Stimulated activated effector memory CD8-positive, alpha-beta T cell treated with anti-CD3 and anti-CD28 coated beads, Interleukin-12 subunit alpha, Interleukin-12 subunit beta, amount 100 ng/mL, for 72 hours (primary cell): ENCODE data around the gene DPH5.
A peak's percentile ranks its signal among the peaks of the same experiment; 100 is the strongest.

Source experiments
- ATAC-seq: fragments of 150-1000 bp; cut with Tn5 transposase; 2 replicates; pipeline ENCODE4 v1.10.0; 2021
- DNase-seq, 2 donors: peaks; one replicate each; pipeline ENCODE4 v3.0.0; 2021 to 2022; ENCODE audit warnings: low spot score in 2 of 2
- H3K27ac Mint-ChIP-seq: one replicate; pipeline ENCODE4 v1.8.0; 2022; ENCODE audit warnings: mild to moderate bottlenecking, mixed read lengths
- H3K36me3 Mint-ChIP-seq: one replicate; pipeline ENCODE4 v1.8.0; 2022; ENCODE audit warnings: mild to moderate bottlenecking, mixed read lengths
- H3K4me1 Mint-ChIP-seq: one replicate; pipeline ENCODE4 v1.8.0; 2022; ENCODE audit warnings: mixed read lengths
- H3K4me3 Mint-ChIP-seq: one replicate; pipeline ENCODE4 v1.8.0; 2022; ENCODE audit warnings: mild to moderate bottlenecking, mixed read lengths
- H3K9me3 Mint-ChIP-seq: one replicate; pipeline ENCODE4 v1.8.0; 2022; ENCODE audit warnings: mixed read lengths

DPH5 gene

DNA sequence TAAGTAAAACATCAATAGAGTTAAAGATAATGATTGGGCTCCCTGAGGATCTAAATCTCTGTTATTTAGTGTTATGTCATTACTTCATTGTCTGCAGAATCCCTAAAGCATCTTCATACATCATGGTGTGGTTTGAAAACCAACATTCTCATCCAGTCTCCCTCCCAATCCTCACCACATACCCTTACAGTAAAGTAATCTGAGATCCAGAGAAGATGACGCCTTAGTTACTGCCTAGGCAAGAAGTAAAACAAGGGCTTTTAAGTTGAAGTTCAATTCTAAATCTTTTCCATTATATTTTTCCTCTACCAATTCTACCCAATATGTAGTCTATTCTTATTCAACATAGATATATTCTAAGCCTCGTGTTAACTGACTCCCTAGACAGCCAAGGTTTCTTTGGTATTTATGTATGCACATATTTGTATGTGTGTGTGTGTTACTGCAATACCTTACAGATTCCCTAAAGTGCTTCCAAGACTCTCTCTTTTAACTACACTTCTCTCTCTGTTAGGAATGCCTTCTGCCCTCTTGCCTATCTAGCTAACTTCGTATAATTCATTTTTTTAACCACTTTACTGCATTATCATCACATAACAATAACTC lies 17.3 kb downstream of the DPH5 start:
- Mint-ChIP-seq H3K4me3 (no peak overlapping the region), H3K36me3 (peaks cover 29% of the 10 kb centered on the region), H3K27ac (no peak overlapping the region), H3K4me1 (peaks cover 18% of the 10 kb centered on the region), H3K9me3 (peaks cover 4% of the 10 kb centered on the region)
- DNase-seq (no peak), ATAC-seq (no peak)

DNA sequence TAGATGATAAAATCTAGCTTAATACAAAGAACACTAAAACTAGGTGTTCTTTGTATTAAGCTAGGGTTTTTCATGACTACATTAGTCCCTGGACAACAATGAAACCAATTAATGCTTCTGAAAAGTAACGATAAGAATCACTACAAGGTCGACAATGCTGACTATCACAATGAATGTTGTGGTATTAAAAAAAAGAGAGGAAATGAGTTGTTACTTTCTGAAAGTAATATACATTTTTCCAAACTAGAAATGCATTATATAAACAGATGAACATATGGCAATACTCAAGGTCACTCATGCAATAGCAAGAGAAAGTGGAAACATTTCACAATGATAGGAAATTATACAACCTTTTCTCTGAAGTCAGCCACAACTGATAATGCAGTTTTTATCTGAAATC lies 19.0 kb downstream of the DPH5 start:
- DNase-seq (no peak), ATAC-seq (peak; percentile 73)
- peaks cover 14% of the 10 kb centered on the region for H3K36me3 Mint-ChIP-seq
- peaks cover 27% of the 10 kb centered on the region for H3K4me1 Mint-ChIP-seq
- no peak overlapping the region for H3K27ac Mint-ChIP-seq
- H3K4me3 Mint-ChIP-seq = no peak overlapping the region
- H3K9me3 Mint-ChIP-seq = peaks cover 4% of the 10 kb centered on the region

DNA sequence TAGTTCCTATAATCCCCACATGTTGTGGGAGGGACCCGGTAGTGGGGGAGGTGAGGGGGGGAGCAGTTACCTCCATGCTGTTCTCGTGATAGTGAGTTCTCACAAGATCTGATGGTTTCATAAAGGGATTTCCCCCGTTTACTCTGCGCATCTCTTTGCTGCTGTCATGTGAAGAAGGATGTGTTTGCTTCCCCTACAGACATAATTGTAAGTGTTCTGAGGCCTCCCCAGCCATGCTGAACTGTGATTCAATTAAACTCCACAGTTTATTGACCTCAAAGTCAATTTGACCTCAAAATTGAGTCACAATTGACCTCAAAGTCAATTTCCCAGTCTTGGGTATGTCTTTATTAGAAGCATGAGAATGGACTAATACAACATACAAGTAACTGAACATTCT lies 19.7 kb downstream of the DPH5 start:
- Mint-ChIP-seq H3K36me3 (peaks cover 18% of the 10 kb centered on the region), H3K4me3 (no peak overlapping the region), H3K4me1 (peaks cover 27% of the 10 kb centered on the region), H3K9me3 (peaks cover 4% of the 10 kb centered on the region), H3K27ac (no peak overlapping the region)
- DNase-seq (no peak), ATAC-seq (peak; percentile 63)

DNA sequence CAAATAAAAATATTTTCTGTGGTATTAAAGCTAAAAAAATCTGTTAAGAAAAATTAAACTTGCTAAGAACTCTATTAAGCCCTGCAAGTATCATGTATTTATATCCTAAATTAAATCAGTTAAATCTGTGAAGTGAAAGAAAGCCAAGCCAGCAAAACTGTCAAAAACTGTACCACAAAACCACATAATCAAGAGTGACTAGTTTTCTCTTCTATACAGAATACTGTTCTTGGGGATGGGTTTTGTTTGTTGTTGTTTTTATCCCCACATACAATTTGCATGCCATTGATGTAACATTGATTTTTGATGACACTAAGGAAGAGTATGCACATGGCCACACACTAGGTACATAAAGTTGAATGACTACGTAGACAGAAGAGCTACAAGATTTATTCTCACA lies 20.4 kb downstream of the DPH5 start:
- DNase-seq = no peak
- H3K9me3 Mint-ChIP-seq = peaks cover 4% of the 10 kb centered on the region
- no peak for ATAC-seq
- peaks cover 27% of the 10 kb centered on the region for H3K4me1 Mint-ChIP-seq
- H3K4me3 Mint-ChIP-seq = no peak overlapping the region
- H3K27ac Mint-ChIP-seq = no peak overlapping the region
- peaks cover 25% of the 10 kb centered on the region for H3K36me3 Mint-ChIP-seq

DNA sequence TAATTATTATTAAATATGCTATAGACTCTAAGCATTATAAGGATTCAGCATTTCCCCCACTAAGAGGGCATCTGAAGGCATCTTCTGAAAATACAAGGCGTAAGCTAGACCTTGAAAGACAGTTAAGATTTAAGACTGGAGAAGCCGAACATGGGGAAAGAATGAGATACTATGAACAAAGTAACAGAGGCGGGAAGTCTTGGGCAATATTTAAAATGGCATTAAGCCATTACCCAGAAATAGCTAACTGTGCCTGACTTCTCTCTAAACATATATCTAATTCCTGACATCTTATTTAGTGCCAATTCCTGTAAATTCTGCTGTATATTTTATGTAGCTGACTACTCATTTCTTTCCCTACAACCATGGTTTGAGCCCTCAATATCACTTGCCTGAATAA lies 20.9 kb downstream of the DPH5 start:
- no peak for DNase-seq
- ATAC-seq = no peak
- peaks cover 4% of the 10 kb centered on the region for H3K9me3 Mint-ChIP-seq
- H3K4me3 Mint-ChIP-seq = no peak overlapping the region
- peaks cover 27% of the 10 kb centered on the region for H3K4me1 Mint-ChIP-seq
- no peak overlapping the region for H3K27ac Mint-ChIP-seq
- H3K36me3 Mint-ChIP-seq = peaks cover 30% of the 10 kb centered on the region

DNA sequence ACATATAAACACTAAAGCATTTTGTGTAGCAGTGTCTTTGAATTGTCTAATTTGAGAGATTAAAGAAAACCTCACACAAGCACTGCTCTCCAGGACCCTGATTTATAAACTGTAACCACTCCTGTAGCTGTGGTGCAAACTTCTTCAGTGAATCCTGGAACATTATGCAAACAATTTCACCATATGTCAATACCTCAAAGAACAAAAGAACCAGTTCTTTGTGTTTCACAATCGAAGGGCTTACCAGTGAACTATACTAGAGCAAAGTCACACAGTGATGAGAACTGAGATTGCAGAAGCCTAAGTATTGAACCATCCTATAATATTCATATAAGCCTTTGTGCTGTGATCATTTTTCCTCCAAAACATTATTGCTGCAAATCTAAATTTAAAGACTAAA lies 21.5 kb downstream of the DPH5 start:
- no peak for DNase-seq
- no peak for ATAC-seq
- Mint-ChIP-seq H3K4me1 (peaks cover 27% of the 10 kb centered on the region), H3K9me3 (peaks cover 4% of the 10 kb centered on the region), H3K27ac (no peak overlapping the region), H3K36me3 (peaks cover 36% of the 10 kb centered on the region), H3K4me3 (no peak overlapping the region)

DNA sequence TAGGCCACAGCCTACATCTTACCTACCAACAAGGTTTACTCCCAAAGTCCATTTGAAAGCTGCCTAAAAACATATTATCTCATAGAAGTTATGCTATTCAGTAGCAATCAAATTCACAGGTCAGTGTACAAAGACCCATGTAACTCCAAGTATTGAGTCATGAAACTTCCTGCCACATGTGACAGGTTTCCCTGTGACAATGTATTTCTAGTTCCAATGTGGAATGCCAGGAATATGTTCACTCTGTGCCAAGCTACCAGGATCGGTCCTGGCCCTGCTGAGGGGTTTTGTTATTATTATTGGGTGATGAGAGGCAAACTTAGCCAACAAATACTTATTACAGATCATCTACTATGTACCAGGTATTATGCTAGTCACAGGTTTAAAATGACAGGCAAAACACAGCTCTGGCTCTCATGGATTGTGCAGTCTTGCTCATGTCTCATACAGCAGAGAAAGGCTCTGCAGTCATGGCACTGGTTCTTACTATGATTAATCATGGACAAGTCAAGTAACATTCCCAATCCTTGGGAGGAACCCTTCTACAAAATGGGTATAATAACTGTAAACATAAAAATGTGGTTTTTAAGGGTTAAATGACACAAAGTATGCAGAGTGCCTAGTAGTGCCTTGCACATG lies 22.5 kb downstream of the DPH5 start:
- H3K27ac Mint-ChIP-seq = no peak overlapping the region
- DNase-seq = no peak

DNA sequence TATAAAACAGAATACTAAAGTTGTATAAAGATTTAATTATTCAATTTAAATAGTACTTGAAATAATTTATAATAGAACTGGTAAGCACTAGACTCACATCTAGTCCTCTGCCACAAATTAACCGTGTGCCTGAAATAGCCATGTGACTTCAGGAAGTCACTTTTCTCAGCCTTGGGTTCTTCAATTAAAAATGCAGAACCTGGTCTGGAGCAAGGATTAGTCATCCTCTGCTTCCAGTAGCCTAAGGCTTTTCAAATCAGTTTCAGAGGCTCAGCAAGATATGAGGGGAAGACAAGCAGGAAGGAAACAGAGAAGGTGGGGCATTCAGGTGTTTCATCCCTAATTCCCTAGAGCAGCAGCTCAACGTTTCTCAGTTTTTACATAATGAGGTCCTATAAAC lies 23.0 kb downstream of the DPH5 start:
- H3K4me3 Mint-ChIP-seq = no peak overlapping the region
- peaks cover 4% of the 10 kb centered on the region for H3K9me3 Mint-ChIP-seq
- H3K36me3 Mint-ChIP-seq = peaks cover 51% of the 10 kb centered on the region
- ATAC-seq = no peak
- no peak overlapping the region for H3K27ac Mint-ChIP-seq
- no peak for DNase-seq
- H3K4me1 Mint-ChIP-seq = peaks cover 27% of the 10 kb centered on the region

More for the DNA sequence above, 22.5 kb downstream of the DPH5 start:
- Mint-ChIP-seq H3K36me3 (peaks cover 46% of the 10 kb centered on the region), H3K9me3 (peaks cover 4% of the 10 kb centered on the region), H3K4me1 (peaks cover 27% of the 10 kb centered on the region), H3K4me3 (no peak overlapping the region)
- no peak for ATAC-seq

DNA sequence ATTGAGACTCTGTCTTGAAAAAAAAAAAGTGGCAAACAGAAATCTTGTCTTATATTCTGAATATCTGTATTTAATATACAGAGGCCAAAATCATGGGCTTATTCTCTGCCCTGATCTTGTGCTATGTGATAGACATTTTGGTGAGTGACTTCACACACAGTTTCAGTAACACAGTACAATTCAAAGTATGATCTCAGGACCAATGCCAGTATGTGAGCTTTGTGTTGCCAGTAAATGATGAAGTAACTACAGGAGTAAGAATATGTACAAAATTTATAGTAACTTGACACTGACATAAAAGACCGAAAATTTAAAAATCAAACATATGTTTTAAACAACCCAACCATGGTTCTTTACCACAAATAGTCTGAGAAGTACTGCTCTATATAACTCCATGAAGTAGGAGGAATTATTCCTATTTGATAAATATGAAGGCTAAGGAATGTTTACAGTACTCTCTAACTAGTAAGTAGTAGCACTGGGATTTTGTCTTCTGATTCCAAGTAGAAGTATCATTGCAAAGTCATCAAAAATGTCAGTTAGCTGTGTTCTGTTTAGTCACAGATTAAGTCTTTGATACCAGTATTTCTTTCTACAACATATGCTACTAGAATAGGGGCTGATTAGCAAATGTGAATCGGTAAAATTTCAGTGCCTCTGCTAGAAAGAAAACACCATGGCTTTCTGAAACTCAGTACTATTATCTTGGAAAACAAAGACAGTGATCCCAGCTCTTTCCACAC lies 25.3 kb downstream of the DPH5 start:
- no peak for DNase-seq
- ATAC-seq = no peak
- H3K36me3 Mint-ChIP-seq = peaks cover 52% of the 10 kb centered on the region
- H3K9me3 Mint-ChIP-seq = peaks cover 1% of the 10 kb centered on the region
- no peak overlapping the region for H3K4me3 Mint-ChIP-seq
- H3K27ac Mint-ChIP-seq = no peak overlapping the region
- peaks cover 16% of the 10 kb centered on the region for H3K4me1 Mint-ChIP-seq

DNA sequence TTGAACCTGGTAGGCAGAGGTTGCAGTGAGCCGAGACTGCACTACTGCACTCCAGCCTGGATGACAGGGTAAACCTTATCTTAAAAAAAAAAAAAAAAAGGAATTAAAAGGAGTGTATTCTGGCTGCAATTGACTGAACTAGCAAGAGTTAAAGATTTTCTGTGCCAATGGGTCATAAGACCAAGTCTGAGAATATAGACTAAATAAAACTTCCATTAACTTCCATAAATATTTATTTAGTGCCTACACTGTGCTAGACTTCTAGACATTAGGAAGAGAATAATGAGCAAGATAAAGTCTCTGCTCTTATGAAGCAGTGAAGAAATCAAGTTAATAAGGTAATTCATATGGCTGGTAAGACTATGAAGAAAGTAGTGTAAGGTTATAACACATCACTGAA lies 27.2 kb downstream of the DPH5 start:
- DNase-seq (no peak), ATAC-seq (no peak)
- Mint-ChIP-seq H3K4me1 (peaks cover 9% of the 10 kb centered on the region), H3K36me3 (peaks cover 56% of the 10 kb centered on the region), H3K27ac (no peak overlapping the region), H3K9me3 (no peaks in the 10 kb centered on the region), H3K4me3 (no peak overlapping the region)

DNA sequence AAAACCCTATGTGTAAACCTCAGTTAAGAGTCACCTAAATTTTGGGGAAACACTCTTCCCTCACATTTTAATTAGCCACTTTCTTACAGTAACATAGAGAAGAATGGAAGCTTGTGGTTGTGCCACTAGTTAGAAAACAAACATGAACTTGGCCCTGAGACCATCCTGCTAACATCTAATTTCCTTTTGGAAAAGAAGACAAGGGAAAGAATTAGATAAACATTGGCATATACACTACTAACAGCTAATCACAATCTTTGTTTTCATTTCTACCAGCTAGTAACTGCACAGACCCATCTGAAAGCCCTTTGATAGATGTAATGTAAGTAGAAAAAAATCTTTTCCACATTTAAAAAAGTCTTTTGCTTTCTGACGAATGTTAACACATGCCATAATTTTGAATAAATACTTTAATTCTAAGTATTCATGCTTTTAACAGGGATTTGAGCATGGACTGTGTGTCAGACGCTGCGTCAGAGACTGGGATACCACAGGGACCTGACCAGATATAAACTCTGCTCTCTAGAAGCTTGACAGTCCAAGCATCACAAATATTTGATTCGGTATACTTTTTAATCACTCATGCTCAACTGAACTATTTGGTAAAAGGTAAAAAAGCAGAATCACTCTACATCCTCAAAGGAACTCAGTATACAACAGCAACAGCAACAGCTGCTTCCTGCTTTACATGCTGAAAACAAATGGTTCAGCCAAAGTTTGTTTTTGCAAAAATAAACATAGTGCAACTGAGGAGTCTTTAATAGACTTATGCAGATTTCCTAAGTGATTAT lies 30.2 kb downstream of the DPH5 start:
- H3K4me3 Mint-ChIP-seq = no peak overlapping the region
- no peaks in the 10 kb centered on the region for H3K9me3 Mint-ChIP-seq
- H3K4me1 Mint-ChIP-seq = no peaks in the 10 kb centered on the region
- DNase-seq = no peak
- H3K27ac Mint-ChIP-seq = no peak overlapping the region
- peaks cover 64% of the 10 kb centered on the region for H3K36me3 Mint-ChIP-seq
- ATAC-seq = no peak

DNA sequence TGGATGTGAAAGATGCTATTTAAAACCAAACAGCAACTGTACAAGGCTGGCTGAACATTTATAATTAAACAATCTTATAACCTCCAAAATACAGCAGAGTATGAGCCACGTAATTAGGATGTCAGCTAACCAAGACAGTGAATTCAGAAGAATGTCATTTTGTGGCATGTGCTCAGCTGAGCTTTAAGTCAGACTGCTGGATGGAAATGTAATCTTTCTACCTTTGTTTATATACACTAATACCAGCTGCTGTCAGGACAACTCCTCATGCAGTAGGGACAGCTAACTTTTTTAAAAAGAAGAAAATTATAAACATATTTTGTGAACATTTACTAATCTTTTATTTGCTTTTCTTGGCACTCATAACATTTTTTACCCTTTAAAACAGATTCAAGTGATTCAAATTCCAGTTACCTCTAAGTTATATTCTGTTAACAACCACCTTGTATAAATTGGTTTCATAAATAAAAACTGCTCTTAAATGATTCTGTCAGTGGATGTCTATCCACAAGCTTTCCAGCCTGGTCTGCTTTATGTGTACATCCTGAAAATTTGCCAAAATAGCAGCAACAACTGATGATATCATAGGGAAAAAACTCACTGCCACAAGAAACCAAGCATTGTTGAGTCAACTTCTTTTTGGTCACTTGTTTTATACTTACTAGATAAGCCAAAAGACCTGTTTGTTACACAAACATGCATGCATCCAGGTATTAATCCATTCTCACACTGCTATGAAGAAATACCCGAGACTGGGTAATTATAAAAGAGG lies 36.1 kb downstream of the DPH5 start:
- no peak overlapping the region for H3K27ac Mint-ChIP-seq
- H3K36me3 Mint-ChIP-seq = peaks cover 50% of the 10 kb centered on the region
- DNase-seq (no peak), ATAC-seq (no peak)
- H3K4me3 Mint-ChIP-seq = no peak overlapping the region
- no peaks in the 10 kb centered on the region for H3K9me3 Mint-ChIP-seq
- no peaks in the 10 kb centered on the region for H3K4me1 Mint-ChIP-seq

DNA sequence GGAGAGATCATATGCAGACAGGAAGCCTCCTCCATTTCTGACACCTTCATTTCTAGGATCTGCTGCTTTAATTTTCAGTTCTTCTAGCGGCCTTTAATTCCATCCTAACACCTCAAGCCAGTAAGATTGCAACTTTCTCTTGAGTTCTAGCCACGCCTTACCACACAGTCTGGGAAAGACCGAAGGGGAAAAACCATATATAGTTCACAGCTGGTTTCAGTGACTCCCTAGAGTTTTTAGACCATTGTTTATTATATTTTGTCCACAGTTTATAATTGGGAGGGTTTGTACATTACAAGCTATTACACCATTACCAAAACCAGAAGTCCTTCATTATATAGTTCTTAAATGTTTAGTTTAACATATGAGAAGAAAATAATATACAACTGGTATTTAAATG lies 37.5 kb downstream of the DPH5 start:
- Mint-ChIP-seq H3K36me3 (peaks cover 54% of the 10 kb centered on the region), H3K4me1 (no peaks in the 10 kb centered on the region), H3K4me3 (no peak overlapping the region), H3K9me3 (no peaks in the 10 kb centered on the region), H3K27ac (no peak overlapping the region)
- no peak for DNase-seq
- no peak for ATAC-seq

DNA sequence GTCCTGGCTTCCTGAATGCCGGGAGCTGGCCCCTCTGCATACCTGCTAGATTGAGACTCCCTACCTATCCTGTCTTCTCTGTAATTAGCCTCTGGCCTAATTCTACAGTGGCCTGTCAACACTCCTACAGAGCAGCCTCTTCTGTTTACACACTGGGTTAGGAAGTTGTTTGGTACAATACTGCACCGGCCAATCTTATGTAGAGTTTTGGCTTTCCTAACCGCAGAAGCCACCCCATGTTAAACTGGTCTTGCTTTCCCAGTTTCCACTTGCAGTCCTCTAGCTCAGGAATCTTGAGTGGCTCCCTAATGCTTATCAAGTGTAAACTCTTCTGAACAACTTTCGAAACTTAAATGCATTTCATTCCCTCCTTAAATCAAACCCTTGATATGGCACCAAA lies 42.8 kb downstream of the DPH5 start:
- ATAC-seq (no peak), DNase-seq (no peak)
- Mint-ChIP-seq H3K27ac (peak overlapping the region; percentile 21), H3K36me3 (peaks cover 73% of the 10 kb centered on the region), H3K9me3 (no peaks in the 10 kb centered on the region), H3K4me3 (no peak overlapping the region), H3K4me1 (peaks cover 10% of the 10 kb centered on the region)

DNA sequence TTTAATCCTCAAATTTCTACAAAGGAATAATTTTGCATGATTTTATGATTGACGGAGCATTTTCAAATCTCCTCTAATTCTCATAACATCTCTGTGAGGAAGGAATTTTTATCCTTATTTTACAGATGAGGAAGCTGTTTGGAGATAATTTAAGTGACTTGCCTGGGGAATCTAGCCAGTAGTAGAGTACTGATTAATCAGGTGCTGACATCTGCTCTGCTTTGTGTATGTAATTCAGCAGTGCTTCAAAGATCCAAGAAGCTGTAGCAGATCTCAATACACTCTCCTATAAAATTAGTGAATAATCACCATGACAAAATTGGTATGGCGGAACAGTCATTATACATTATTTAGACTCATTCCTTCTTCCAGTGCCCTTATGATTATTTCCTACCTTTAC lies 46.0 kb downstream of the DPH5 start:
- H3K4me3 Mint-ChIP-seq = no peak overlapping the region
- no peak for DNase-seq
- no peaks in the 10 kb centered on the region for H3K9me3 Mint-ChIP-seq
- H3K36me3 Mint-ChIP-seq = peaks cover 91% of the 10 kb centered on the region
- ATAC-seq = no peak
- H3K4me1 Mint-ChIP-seq = peaks cover 10% of the 10 kb centered on the region
- no peak overlapping the region for H3K27ac Mint-ChIP-seq
